ES-I3 (cell line): ENCODE measurements around the gene SERPINA6.

Source experiments
- H3K36me3 ChIP-seq: 2 replicates; pipeline ENCODE4 v1.6.1; 2013; ENCODE audit warnings: mild to moderate bottlenecking, low read length, control low read depth, moderate library complexity; ENCODE audit not compliant: insufficient read depth
- H3K4me1 ChIP-seq: 2 replicates; pipeline ENCODE4 v1.6.1; 2013; ENCODE audit warnings: mild to moderate bottlenecking, control low read depth, low read length; ENCODE audit not compliant: insufficient read depth
- H3K9ac ChIP-seq: 2 replicates; pipeline ENCODE4 v1.6.1; 2013; ENCODE audit warnings: low read depth, mild to moderate bottlenecking, low read length, moderate library complexity
- H3K9me3 ChIP-seq: 2 replicates; pipeline ENCODE4 v1.6.1; 2013; ENCODE audit warnings: mild to moderate bottlenecking, low read length, moderate library complexity; ENCODE audit not compliant: control insufficient read depth, insufficient read depth

Gene SERPINA6

DNA sequence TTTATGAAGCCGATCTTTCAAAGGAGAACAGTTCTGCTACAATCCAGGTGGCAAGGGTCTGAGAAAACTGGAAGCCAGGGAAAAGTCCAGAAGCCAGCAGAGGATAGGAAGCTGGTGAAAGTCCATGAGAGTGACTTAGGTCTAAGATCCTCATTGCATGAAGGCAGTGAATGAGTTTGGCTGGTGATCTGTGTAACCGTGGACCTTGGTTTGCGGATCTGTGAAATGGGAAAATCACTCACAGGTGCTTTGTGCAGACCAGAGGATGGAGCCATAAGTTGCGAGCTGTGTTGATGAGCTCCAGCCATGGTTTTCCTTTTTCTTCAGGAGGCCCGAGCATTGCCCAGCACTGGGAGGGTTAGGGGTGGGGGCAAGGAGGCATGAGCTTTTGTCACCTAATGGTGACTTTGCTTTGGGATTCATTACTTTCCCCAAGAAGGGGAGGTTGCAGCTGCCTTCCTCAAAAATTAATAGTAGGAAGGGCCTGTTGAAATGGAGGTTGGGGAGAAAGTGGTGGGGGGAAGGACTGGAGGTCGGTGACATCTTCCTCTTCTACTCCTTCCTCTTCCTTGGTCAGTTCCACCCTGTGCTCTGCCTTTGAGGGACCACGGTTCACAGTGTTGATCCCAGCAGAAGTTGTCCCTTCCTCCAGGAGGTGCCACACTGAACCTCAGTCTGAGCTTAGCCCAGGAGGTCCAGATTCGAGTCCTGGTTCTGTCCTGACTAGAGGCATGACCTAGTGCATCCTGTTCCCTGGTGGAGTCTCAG is 20.3 kb upstream of the SERPINA6 start:
- no peaks in the 10 kb centered on the region for H3K9me3 ChIP-seq
- H3K4me1 ChIP-seq: no peaks in the 10 kb centered on the region; the same call in 1 of the 2 replicates
- no peak overlapping the region for H3K9ac ChIP-seq
- H3K36me3 ChIP-seq: no peaks in the 10 kb centered on the region

DNA sequence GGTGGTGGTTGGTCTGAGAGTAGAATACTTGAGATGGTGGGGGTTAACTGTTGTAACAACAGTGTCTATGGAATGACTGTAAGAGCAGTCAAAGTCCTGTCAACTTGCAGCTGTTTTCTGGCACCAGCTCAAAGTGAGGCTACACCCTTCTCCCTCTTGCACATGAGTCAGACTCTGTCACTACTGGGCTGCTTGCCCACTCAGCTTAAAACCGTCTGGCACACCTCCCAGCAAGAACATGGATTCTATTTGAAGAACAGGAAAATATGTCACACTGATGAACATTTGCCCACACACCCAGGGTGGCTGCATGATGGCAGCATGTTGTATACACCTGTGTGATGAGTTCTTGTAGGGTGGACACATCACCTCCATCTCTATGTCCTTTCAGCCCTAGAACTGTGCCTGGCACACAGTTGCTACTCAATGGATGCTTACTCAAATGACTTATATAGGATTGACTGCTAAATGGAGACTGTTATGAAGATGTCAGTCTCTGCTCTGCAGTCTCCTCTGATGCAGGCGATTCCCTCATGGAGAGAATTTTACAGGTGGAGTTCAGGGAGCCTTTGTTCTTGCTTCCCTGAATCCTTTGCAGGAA is 19.3 kb upstream of the SERPINA6 start:
- H3K9ac ChIP-seq: no peak overlapping the region
- H3K9me3 ChIP-seq: peaks cover 2% of the 10 kb centered on the region; the same call in 1 of the 2 replicates
- H3K36me3 ChIP-seq: no peaks in the 10 kb centered on the region
- H3K4me1 ChIP-seq: no peaks in the 10 kb centered on the region; the same call in 1 of the 2 replicates

DNA sequence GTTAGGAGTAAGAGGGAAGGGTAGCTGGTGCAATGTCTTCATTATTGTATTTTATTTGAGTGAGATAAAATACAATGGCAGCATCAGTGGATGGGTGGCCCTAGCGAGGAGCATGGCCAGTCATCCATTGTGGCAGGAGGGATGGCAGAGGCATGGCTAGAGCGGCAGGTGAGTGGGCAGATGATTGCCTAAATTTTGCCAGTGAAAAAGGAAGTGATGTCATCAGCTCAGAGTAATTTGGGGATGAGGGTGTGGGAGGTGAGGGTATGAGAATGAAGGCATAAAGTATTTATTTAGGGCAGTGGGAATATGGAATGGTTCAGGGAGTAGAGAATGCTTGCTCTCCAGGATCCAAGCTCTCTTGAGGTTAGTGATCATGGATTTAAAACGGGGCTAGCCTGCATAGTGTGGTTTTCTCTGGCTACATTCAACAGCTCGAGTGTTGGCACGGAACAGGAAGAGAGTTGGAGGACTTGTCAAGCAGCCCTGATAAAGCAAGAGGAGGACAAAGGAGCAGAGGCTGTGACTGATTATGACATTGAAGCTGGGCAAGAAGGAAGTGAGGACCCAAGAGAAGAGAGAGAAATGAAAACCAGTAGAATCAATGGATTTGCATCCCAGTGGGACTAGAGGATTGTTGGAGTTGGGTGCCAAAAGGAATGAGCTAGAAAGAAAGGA is 18.7 kb upstream of the SERPINA6 start:
- Histone ChIP-seq H3K4me1 (no peaks in the 10 kb centered on the region; the same call in 1 of the 2 replicates), H3K36me3 (no peaks in the 10 kb centered on the region), H3K9ac (no peak overlapping the region), H3K9me3 (peaks cover 2% of the 10 kb centered on the region; the same call in 1 of the 2 replicates)

DNA sequence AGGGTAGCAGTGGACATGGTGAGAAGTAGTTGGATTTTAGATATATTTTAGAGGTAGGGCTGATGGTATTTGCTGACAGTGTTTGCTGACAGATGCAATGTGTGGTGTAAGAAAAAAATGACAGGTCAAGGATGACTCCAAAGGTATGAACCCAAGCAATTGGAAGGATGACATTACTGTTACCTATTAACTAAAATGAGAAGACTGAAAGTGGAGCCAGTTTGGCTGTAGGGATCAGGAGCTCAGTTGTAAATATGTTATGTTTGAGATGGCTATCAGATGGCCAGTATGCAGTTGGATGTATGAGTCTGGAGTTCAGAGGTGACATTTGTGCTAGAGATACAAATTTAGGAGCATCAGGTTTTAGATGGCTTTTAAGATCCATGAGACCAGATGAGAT is 17.4 kb upstream of the SERPINA6 start:
- no peak overlapping the region for H3K9ac ChIP-seq
- peaks cover 4% of the 10 kb centered on the region; the same call in 1 of the 2 replicates for H3K9me3 ChIP-seq
- no peaks in the 10 kb centered on the region; the same call in 1 of the 2 replicates for H3K4me1 ChIP-seq
- no peaks in the 10 kb centered on the region for H3K36me3 ChIP-seq

DNA sequence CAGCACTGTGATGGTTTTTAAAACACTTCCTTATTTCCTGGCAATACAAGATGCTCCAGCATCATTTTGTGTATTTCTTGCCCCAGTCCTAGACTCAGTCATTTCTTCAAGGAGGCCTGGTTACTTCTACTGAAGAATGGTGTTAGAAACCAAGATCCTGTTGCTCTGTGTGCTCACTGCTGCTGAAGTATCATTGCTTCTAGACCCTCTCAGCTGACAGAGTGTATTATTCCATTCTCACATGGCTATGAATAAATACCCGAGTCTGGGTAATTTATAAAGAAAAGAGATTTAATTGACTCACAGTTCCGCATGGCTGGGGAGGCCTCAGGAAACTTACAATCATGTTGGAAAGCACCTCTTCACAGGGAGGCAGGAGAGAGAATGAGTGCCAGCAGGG is 14.9 kb upstream of the SERPINA6 start:
- no peaks in the 10 kb centered on the region for H3K4me1 ChIP-seq
- no peak overlapping the region for H3K9ac ChIP-seq
- no peaks in the 10 kb centered on the region for H3K36me3 ChIP-seq

DNA sequence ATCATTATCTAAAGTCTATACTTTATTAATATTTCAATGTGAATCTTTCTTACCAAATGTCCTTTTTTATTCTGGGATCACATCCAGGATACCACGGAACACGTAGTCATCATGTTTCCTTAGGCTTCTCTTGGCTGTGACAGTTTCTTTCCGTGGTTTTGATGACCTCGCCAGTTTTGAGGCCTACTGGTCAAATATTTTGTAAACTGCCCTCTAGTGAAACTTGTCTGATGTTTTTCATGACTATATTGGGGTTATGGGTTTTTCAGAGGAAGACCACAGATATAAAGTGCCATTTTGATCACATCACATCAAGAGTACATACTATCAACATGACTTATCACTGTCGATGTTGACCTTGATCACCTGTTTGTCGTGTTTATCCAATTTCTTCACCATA is 14.1 kb upstream of the SERPINA6 start:
- Histone ChIP-seq H3K4me1 (no peaks in the 10 kb centered on the region), H3K9me3 (peaks cover 5% of the 10 kb centered on the region; the same call in 1 of the 2 replicates), H3K9ac (no peak overlapping the region), H3K36me3 (no peaks in the 10 kb centered on the region)

More for the DNA sequence above, 14.9 kb upstream of the SERPINA6 start:
- peaks cover 5% of the 10 kb centered on the region; the same call in 1 of the 2 replicates for H3K9me3 ChIP-seq

DNA sequence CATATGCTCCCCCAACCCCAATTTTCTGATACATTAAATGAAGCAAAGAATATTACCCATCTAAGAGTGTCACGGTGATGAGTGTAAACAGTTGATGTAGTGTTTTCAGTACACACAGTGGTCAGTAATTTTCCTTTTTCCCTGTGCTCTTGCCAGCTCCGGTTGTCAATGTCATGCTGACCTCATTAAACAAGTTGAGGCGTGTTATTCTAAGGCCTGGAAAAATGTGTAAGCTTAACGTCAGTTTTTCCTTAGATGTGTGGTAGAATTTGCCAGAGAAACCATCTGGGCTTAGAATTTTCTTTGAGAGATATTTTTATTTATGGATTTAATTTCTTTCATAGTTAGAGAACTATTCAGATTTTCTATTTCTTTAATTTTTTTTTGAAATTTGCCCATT is 11.7 kb upstream of the SERPINA6 start:
- no peak overlapping the region for H3K9ac ChIP-seq
- no peaks in the 10 kb centered on the region for H3K4me1 ChIP-seq
- H3K9me3 ChIP-seq: peaks cover 5% of the 10 kb centered on the region; the same call in 1 of the 2 replicates
- H3K36me3 ChIP-seq: no peaks in the 10 kb centered on the region

DNA sequence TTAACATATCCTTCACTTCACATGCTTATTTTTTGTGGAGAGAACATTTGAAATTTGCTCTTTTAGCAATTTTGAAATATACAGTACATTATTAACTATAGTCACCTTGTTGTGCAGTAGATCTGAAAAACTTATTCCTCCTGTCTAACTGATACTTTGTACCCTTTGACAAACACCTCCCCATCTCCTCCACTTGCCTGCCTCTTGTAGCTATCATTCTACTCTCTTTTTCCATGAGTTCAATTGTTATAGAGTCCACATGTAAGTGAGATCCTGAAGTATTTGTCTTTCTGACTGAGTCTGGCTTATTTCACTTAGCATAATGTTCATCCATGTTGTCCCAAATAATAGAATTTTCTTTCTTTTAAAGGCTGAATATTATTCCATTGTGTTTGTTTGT is 9.5 kb upstream of the SERPINA6 start:
- Histone ChIP-seq H3K9ac (no peak overlapping the region), H3K36me3 (no peaks in the 10 kb centered on the region), H3K9me3 (peaks cover 3% of the 10 kb centered on the region; the same call in 1 of the 2 replicates), H3K4me1 (no peaks in the 10 kb centered on the region)

DNA sequence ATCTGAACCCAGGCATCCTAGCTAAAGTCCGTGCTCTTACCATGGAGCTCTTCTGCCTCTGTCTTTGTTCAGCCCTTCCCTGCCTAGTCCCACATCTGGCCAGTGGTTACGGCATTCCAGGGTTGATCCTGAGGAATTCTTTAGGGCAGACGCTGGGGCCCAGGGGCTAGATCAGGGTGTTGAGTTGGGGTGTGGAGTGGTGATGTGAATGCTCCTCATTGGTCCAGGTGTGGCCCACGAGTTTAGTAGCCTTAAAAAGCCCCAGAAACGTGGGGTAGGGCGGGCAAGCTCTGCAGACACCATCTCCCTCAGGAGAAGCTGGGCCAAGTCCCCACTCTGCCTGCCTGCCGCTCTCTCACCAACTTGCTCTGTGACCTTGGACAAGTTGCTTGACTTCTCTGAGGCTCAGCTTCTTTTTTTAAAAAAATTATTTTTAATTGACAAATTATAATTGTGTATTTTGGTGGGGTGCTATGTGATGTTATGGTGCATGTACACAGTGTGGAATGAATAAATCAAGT is 9.0 kb upstream of the SERPINA6 start:
- Histone ChIP-seq H3K9ac (no peak overlapping the region), H3K36me3 (no peaks in the 10 kb centered on the region)

DNA sequence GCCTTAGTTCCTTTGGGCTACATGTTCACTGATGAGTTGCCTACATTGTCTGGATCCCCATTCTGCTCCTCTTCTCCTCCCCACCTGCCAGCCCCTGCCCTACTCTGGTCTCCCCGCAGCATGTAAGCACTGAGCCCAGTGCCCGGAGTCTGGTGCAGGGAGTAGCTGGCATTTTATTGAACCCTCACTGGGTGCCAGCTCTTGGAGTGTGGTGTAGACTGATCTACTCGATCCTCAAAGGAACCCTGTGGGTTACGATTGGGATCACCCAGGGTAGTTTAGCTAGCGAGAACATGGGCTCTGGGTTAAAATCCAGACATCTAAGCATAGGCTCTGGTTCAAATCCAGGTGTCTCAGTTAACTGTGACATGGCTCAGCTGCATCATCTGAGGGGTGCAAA is 8.3 kb upstream of the SERPINA6 start:
- Histone ChIP-seq H3K9me3 (peaks cover 3% of the 10 kb centered on the region; the same call in 1 of the 2 replicates), H3K4me1 (no peaks in the 10 kb centered on the region), H3K36me3 (no peaks in the 10 kb centered on the region), H3K9ac (no peak overlapping the region)

More for the DNA sequence above, 9.0 kb upstream of the SERPINA6 start:
- Histone ChIP-seq H3K4me1 (no peaks in the 10 kb centered on the region), H3K9me3 (peaks cover 3% of the 10 kb centered on the region; the same call in 1 of the 2 replicates)

DNA sequence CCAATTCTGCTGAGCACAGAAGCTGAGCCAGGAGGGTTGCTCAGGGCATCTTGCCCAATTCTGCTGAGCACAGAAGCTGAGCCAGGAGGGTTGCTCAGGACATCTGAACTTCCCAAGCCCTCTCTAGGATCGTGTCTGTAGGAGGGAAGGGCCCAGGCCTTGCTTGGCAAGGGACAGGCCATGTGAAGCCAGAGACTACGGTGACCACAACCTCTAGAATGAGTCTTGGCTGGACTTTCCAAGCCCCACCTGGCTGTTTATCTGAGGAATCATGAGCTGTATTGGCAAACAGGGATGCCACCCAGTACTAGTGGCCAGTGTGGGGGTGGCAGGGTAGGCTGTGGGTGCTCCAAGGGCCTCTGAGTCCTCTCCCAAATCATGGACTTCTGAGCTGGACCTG is 7.7 kb upstream of the SERPINA6 start:
- H3K9ac ChIP-seq: no peak overlapping the region
- no peaks in the 10 kb centered on the region for H3K36me3 ChIP-seq
- no peaks in the 10 kb centered on the region for H3K4me1 ChIP-seq
- H3K9me3 ChIP-seq: peaks cover 3% of the 10 kb centered on the region; the same call in 1 of the 2 replicates

DNA sequence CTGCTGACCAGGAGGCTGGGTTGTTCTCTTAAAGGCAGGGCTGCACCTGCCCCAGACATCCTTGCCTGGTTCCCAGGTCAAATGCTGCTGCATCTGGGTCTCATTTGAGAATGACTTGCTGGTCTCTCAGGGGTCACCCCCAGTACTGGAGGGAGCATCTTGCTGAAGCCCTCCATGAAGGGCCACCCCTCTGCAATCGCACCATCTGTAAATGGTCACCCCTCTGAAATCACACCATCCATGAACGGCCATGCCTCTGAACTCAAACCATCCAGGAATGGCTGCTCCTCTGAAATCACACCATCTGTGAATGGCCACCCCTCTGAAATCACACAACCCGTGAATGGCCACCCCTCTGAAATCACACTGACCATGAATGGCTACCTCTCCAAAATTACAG is 7.3 kb upstream of the SERPINA6 start:
- no peak overlapping the region for H3K9ac ChIP-seq
- H3K9me3 ChIP-seq: 0 out of 2 replicates have a peak, but pooled peaks cover under 1% of the 10 kb centered on the region
- no peaks in the 10 kb centered on the region for H3K36me3 ChIP-seq
- H3K4me1 ChIP-seq: no peaks in the 10 kb centered on the region

DNA sequence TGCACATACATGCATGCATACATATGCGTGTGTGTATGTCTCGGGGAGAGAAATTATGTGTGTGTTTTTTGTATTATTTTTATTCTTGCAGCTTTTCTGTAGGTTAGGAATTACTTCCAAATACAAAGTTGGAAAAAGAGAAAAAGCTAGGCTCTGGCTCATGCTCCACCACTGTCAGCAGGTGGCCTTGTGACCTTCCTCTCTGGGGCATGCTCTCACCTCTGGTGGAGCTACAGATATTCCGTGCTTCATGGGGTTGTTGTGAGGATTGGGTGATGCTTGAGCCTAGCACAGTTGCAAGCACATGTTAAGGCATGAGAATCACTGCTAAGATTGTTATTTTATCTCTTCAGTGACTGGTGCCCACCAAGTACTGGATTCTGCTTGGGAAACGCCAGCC is 6.7 kb upstream of the SERPINA6 start:
- no peaks in the 10 kb centered on the region for H3K4me1 ChIP-seq
- no peak overlapping the region for H3K9ac ChIP-seq
- H3K36me3 ChIP-seq: no peaks in the 10 kb centered on the region
- H3K9me3 ChIP-seq: no peaks in the 10 kb centered on the region

DNA sequence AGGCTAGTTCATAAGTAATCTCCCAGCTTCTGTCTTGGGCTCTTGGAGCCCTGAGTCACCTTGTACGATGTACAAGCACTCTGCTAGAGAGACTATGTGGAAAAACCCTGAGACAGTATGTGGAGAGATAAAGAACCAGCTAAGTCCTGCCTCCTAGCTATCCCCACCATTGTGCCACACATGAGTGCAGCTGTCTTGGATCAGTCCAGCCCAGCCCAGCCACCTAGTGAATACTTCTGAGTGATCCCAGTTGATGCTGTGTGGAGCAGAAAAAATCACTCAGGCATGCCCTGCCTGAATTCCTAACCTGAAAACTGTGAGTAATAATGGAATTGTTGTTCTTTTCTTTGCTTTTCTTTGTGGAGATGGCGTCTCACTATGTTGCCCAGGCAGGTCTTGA is 5.1 kb upstream of the SERPINA6 start:
- H3K9me3 ChIP-seq: no peaks in the 10 kb centered on the region
- H3K36me3 ChIP-seq: no peaks in the 10 kb centered on the region
- H3K9ac ChIP-seq: no peak overlapping the region
- H3K4me1 ChIP-seq: no peaks in the 10 kb centered on the region
